H4 (cell line): Measurements from ENCODE around the gene PDZK1IP1. TPM values are rescaled to one million over a fixed set of nuclear protein-coding genes. Genes with fewer than 3 reads are reported as not detected.
A peak's percentile ranks its signal among the peaks of the same experiment; 100 is the strongest.
"Not testable (repeated sequence)": the region's sequence is repeated elsewhere in the genome, so short reads cannot be mapped to it uniquely, and the experiment has no call there.

ENCODE experiments used
- DNase-seq: peaks from one replicate; pipeline ENCODE4 v3.0.0-alpha.2; 2015; ENCODE audit warnings: low spot score
- total RNA-seq: library from RNA; depleted of rRNA; stranded (reverse); fragments of >200 nt; shearing (Covaris generic); gene quantifications from 2 replicates; pipeline ENCODE4 v1.2.3, GENCODE V29; 2014

PDZK1IP1 gene
- total RNA-seq, 1 experiment from 2014 or later = not detected

DNA sequence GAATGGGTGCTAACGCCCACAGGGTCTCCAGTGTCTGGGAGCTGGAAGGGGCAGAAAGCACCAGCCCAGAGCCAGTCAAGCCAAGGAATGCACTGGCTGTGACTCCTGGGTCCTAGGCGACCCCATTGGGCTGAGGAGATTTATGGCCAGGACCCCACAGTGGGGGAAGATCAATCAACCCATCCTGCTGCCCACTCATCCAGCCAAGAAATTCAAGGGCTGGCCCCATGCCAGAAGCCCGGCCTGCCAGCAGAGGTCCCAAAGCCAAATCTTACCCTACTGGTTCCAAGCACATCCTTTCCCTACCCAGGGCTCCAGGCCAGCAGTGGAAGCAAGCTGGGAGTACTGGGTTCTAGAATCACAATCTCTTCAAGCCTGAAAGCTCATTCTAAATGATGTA, 6.8 kb upstream of the PDZK1IP1 start:
- DNase-seq = no peak

GRCh38 chr1:47195981-47196380, 6.1 kb upstream of the PDZK1IP1 start:
- DNase-seq = not testable (repeated sequence)

DNA sequence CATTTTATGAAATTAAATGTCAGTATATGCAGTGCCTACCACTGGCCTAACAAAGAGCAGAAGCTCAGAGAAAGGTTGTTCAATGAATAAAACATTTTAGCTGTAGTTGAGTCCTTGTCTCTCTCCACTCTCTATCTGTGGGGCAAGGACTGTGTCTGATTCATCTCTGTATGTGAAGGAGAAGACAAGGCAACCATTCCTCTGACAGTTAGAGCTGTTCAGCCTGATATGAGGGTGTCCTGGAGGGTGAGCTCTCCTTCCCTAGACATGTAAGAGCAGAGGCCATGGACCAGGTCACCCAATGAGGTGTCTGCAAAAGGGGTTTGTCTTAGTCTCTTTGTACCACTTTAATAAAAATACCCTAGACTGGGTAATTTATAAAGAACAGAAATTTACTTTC, 4.5 kb upstream of the PDZK1IP1 start:
- DNase-seq = no peak

- DNase-seq = not testable (repeated sequence)
Observed at GRCh38 chr1:47193496-47193895, 3.7 kb upstream of the PDZK1IP1 start.

GRCh38 chr1:47192458-47193384, 2.9 kb upstream of the PDZK1IP1 start:
- peak; percentile 68 for DNase-seq

DNA sequence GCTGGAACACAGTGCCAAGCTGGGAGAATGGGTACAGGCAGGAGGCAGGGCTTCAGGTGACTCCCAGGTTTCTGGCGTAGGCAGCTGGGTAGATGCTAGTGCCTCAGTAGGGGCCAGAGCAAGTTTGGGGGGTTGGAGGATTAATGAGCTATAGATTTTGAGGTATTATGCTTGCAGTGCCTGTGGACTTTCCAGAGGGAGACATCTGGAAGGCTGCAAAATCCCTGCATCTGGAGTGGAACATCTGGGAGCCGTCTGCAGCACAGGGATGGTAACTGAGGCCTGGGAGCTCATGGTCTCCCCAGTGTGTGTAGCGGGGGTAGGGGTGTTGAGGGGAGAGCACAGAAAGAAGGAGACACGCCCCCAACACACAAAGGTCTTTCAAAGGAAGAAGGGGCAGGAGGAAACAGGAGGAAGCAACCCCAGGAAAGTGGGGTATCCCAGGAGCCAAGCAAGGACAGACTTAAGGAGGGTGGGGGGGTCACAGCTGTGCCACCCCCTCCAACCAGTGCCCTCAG, 2.2 kb upstream of the PDZK1IP1 start:
- no peak for DNase-seq

DNA sequence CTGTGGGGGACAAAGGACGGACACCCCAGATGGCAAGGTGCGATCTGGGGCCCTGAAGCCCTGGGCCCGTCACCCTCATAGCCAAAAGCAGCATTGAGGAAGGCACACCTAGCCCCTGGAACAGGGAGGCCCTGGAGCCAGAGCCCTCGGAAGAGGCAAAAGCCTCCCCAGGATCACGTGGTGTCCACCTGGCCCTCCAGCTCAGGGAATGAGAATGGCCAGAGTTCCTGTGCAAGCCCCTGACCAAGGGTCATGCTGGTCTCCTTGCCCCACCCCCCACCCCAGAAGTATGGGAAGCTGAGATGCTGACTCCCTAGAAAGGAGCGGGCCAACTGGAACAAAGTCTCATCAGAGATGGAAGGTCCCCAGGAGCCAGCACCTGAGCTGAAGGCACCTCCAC, 1.0 kb upstream of the PDZK1IP1 start:
- DNase-seq = no peak

GRCh38 chr1:47190509-47190855, 646 bp upstream of the PDZK1IP1 start:
- DNase-seq = no peak

DNA sequence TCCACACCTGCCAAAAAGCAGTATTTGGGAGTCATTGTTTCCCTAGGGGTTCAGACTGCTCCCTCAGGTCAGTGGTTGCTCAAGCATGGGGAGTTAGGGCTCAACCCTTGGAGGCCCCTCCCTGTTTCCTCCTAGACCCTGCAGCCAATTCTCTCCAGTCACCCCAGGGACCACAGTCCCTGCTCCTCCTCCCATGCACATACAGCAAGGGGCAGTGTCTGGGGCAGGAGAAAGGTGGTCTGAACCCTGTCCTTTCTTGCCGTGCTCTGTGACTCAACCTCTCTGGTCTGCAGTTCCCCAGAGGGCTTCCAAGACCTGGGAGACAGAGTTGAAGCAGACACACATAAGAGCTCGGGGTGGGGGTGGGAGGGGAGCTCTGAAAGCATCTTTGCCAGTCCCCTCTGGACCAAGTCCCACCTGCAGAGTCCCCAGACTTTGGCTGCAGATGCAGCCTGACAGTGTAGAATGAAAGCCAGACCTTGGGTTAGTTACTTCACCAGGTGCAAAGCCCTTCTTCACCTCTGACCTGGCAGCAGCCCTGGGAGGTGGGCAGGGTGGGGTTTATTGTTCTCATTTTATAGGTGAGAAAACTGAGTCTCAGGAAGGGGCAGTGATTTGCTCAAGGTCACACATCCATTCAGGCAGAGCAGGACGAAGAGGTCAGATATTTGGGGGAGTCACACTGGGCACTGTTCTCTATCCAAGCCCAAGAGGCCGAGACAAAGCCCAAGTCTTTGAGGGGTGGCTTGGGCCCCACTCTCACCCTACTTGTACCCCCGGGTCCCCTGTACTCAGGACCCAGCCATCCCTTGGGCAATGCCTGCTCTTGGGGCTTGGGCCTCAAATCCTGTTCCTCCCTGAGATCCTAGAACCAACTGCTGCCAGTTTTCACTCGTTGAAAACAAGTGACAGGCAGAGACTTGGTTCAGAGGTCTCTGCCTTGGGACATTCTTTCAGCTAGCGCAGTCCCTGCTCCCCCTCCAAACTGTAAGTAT, 748 bp downstream of the PDZK1IP1 start:
- DNase-seq = no peak

- DNase-seq = no peak
Observed at GRCh38 chr1:47187926-47188250, 1.9 kb downstream of the PDZK1IP1 start.

DNA sequence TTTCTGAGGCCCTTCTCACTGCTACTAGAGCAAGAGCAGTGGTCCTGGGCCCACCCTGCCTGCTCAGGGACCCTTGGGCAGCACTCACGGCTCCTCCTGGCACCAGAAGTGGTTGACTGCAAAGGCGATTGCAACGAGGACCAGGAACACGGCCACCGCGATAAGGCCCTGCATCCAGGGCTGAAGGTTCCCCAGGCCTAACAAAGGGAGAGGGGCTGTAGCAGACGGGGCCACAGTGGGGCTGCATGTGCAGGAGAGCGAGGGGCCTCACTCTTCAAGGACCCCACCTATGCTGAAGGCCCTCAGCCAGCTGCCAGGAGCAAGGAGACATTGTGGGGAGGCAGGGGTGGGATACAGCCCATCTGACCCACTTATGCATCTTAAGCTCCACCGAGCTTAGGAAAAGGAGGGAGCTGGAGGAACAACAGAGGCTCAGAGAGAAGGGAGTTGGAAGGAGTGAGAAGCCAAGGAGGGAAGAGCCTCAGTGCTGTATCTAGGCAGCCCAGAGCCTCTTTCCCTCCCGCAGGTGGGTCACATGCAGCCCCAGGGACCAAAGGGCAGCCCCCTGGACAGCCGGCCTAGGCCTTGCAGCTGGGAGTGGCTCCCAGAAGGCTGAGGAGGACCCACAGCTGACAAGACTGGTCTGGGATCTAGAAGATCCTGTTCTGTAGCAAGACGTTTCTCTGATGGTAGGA, 2.5 kb downstream of the PDZK1IP1 start:
- DNase-seq = no peak

DNA sequence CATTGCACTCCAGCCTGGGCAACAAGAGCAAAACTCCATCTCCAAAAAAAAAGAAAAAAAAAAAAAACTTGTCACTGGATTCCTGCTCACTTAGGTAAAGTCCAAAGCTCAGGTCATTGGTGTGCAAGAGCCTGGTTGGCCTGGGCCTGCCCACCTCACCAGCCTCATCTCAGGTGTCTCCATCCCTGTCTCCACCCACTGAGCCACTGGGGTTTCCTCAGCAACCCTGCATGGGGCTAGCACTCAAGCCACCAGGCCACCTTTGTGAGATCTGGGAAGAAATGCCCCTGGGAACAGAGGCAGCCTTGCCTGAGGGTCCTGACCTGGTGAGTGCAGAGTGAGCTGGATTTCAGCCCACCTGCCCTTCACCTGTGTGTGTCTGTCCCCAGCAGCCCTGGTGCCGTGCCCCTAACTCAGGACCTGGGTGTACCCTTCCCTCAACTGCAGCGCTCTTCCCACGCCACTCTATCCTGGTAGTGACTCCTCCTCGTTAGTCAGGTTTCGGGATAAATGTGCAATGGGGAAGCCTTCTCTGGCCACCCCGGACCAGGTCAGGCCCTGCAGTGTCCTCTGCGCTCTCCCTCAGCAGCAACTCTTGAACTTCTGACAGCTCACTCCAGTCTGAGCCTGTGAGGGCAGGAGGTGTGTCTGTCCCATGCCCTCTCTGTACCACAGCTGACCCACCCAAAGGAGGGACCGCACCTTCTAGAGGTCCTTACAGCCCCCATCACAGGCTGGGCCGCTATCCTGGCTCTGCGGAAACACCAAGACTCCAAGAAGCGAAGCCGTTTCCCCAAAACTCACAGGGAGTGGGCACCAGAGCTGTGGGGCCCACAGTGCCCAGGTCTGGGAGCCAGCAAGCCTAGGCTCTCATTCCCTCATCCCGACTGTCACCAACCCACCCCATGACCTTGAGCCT, 3.3 kb downstream of the PDZK1IP1 start:
- DNase-seq = no peak

GRCh38 chr1:47184822-47185677, 4.8 kb downstream of the PDZK1IP1 start:
- no peak for DNase-seq

DNA sequence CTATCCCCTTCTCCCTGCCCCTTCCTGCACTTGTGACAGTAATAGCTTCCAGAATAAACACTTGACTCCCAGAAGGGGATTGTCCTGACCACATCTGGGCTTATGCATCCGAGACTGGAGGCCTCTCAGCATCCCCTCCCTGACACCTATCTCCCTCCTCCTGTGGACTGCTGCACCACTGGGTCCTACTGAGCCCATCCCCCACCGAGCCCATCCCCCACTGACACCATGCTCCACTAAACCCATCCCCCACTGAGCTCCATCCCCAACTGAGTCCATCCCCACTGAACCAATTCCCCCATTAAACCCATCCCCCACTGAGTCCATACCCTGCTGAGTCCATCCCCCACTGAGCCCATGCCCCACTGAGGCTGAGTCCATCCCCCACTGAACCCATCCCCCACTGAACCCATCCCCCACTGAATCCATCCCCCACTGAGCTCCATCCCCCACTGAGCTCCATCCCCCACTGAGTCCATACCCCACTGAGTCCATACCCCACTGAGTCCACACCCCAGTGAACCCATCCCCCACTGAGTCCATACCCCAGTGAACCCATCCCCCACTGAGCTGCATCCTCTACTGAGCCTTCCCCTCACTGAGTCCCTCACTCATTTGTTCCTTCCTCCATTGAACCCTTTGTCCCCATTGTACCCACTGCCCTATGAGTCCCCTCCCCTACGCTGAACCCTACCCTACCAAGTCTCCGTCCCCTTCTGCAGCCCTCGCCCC, 5.6 kb downstream of the PDZK1IP1 start:
- no peak for DNase-seq

DNA sequence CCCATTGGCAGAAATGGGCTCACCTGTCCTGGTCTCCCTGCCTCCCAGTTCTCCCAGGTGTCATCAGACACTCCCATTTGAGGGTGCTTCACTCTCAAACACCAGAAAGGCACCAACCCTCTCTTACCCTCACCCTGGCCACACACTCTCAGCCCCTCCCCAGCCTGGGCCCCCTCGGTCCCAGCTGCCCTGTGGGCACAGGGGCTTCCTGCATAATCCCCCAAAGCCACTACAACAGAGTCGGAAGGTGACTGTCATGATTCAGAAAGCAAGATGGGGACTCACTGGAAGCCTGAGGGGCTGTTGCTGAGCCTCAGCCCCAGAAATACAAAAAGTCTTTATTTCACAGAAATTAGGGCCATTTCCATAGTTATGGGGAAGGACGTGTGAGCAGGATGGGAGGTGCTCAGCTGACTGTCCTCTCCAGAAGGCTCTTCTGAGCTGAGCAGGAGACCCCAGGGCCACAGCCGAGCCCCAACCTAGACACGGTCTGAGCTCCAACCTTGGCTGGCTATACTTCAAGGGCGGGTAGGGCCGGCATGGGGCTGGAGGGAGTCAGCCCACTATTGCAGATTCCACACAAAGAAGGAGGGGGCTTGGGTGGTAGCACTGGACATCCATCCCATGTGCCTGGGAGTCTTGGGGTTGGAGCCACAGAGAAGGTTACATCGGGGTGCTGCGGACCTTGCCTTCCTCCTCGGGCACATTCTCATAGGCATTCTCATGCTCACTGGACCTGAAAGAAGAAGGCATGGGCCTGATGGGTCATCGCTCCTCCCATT, 6.3 kb downstream of the PDZK1IP1 start:
- DNase-seq = no peak

- DNase-seq = no peak
Observed at GRCh38 chr1:47182676-47183235, 7.1 kb downstream of the PDZK1IP1 start.

DNA sequence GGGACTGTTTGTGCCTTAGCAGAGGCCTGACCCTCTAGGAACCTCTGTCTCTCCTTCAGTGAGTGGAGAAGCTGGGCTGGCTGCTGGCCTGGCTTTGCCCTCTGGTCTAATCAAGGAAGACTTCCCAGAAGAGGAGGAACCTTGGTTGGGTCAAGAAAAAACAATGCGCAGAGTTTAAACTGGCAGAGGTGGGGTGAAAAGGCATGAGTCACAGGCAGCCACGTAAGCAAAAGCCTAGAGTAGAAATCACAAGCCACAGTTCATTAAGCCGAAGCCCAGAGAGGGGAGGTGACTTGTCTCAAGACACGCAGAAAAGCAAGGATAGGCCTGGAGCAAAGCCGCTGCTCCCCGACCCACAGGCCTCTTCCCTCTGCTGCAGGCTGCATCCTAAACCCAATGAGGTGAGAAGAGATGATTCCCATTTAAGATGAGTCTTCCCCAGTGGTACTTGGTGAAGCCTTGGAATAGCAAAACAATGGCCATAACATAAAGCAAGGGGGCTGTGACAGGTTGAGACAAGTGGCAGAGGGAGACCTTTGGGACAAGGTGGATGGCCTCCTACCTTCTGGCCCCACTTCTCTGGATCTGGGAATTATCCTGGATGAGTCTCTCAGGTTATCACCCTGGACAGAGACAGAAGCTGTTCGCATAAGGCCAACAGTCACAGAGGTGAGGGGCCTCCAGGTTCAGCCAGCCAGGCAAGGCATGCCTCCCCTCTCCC, 7.7 kb downstream of the PDZK1IP1 start:
- DNase-seq = peak; percentile 59
